Measurements from ENCODE around the gene KCTD5. TPM values are rescaled to one million over a fixed set of nuclear protein-coding genes. Genes with fewer than 3 reads are reported as not detected.

KCTD5 gene
- total RNA-seq, 1 experiment from 2014 or later: 42.1 TPM

DNA sequence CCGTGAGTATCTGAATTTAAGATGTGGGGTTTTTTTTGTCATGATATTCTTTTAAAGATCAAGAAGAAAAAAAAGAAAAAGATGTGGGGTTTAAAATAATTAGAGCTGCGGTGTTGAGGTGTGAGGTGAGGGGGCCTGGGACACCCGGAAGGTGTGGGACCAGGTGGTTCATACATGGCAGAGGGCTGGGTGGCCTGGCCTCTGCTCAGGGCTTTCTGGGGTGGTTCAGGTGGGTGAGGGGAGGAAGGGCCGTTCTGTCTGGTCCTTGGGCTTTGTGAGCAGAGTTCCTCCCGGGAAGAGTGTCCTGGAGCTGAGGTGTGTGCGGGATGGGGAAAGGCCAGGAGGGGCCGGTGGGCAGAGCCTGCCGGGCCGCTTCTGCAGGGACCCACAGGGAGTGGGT lies 32.7 kb downstream of the KCTD5 start:
- Histone ChIP-seq H3K9me2 (ENCODE audit: insufficient read depth) (no peaks in the 10 kb centered on the region), H3K4me3 (replicated peaks in 1 of 2; ENCODE audit: low read depth in 1 of 2, low read length in 2 of 2) (no peak overlapping the region), H3K79me2 (ENCODE audit: insufficient read depth, low read length) (no peaks in the 10 kb centered on the region), H3K36me3 (ENCODE audit: control insufficient read depth in 1 of 2, insufficient read depth in 2 of 2, low read length in 2 of 2) (no peaks in the 10 kb centered on the region), H3K9ac (ENCODE audit: low read length) (no peak overlapping the region), H3K27ac (ENCODE audit: low read depth, low read length) (no peak overlapping the region), H3K4me1 (ENCODE audit: control insufficient read depth in 1 of 2, insufficient read depth in 2 of 2, low read length in 2 of 2) (peaks cover 4 to 13% of the 10 kb centered on the region in 2 experiments), H3K4me2 (ENCODE audit: low read length) (no peak overlapping the region), H4K20me1 (ENCODE audit: insufficient read depth) (no peaks in the 10 kb centered on the region), H3K27me3 (ENCODE audit: insufficient read depth, low read length) (no peaks in the 10 kb centered on the region), H3K9me3 (ENCODE audit: control insufficient read depth in 1 of 2, insufficient read depth in 1 of 2, low read depth in 1 of 2, low read length in 2 of 2) (no peaks in the 10 kb centered on the region), H2AFZ (ENCODE audit: low read depth, low read length, poor library complexity, severe bottlenecking) (no peak overlapping the region)
- DNase-seq (ENCODE audit: low read depth, low spot score): no peak
- ChIA-PET POLR2A (no interaction called here), RAD21 (ENCODE audit: low non-redundant PET in 1 of 2, low total read pairs in 2 of 2, uncharacterized antibody in 2 of 2, unreplicated experiment in 2 of 2) (no interaction called here), CTCF (no interaction called here)
- intact Hi-C loops (cut with micrococcal nuclease): no loop called here
- no peak for TF ChIP-seq EGR1 (IDR thresholded peaks at IDR 0.05; ENCODE audit: low read depth)
- TF ChIP-seq POLR2AphosphoS5 (IDR thresholded peaks at IDR 0.05; ENCODE audit: low read depth, low read length): no peak
- no peak for TF ChIP-seq YY1 (IDR thresholded peaks at IDR 0.05; ENCODE audit: extremely low read depth, insufficient replicate concordance, low read depth, low read length)
- no peak for TF ChIP-seq CTCF (IDR thresholded peaks at IDR 0.05 in 2 of 3, conservative IDR thresholded peaks at IDR 0.05 in 1 of 3; ENCODE audit: borderline replicate concordance in 1 of 3, insufficient read depth in 1 of 3, low read depth in 2 of 3, low read length in 2 of 3)
- no peak for TF ChIP-seq ZFX (IDR thresholded peaks at IDR 0.05)
- TF ChIP-seq ATF3 (IDR thresholded peaks at IDR 0.05): no peak
- no peak for TF ChIP-seq TCF7L2 (IDR thresholded peaks at IDR 0.05; ENCODE audit: borderline replicate concordance, extremely low read depth, insufficient read depth, insufficient read length)
- no peak for TF ChIP-seq ZNF274 (IDR thresholded peaks at IDR 0.05; ENCODE audit: low read depth, low read length)
- TF ChIP-seq, protein P1, sequence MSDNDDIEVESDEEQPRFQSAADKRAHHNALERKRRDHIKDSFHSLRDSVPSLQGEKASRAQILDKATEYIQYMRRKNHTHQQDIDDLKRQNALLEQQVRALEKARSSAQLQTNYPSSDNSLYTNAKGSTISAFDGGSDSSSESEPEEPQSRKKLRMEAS (IDR thresholded peaks at IDR 0.05): no peak
- no peak for TF ChIP-seq CBX3 (IDR thresholded peaks at IDR 0.05; ENCODE audit: low read depth)
- TF ChIP-seq FOSL1 (IDR thresholded peaks at IDR 0.05; ENCODE audit: low read depth): no peak
- TF ChIP-seq EZH2 (IDR thresholded peaks at IDR 0.05): no peak
- TF ChIP-seq RAD21 (IDR thresholded peaks at IDR 0.05; ENCODE audit: low read depth): no peak
- no peak for TF ChIP-seq JUND (IDR thresholded peaks at IDR 0.05)
- TF ChIP-seq SP1 (IDR thresholded peaks at IDR 0.05; ENCODE audit: low read depth): no peak
- no peak for TF ChIP-seq SIN3A (IDR thresholded peaks at IDR 0.05; ENCODE audit: low read depth)
- ATAC-seq: no peak
- BruUV-seq (replicated peaks): no TSS peak
